GM23248 (cell line): ENCODE results near the gene KRTAP25-1. TPM values are rescaled to one million over a fixed set of nuclear protein-coding genes. Genes with fewer than 3 reads are reported as not detected.

Source experiments
- DNase-seq: peaks from one replicate; pipeline ENCODE4 v3.0.0-alpha.2; 2015
- H2AFZ ChIP-seq: fragments of 200-600 bp; sonication (generic); 2 replicates; pipeline ENCODE4 v1.6.1; 2016; ENCODE audit warnings: antibody characterized with exemption
- H3F3A ChIP-seq: fragments of 200-600 bp; sonication (generic); 2 replicates; pipeline ENCODE4 v1.6.1; 2016; ENCODE audit warnings: mild to moderate bottlenecking, antibody characterized with exemption, mixed run types; ENCODE audit not compliant: insufficient read depth
- H3K27ac ChIP-seq: fragments of 200-600 bp; sonication (generic); 2 replicates; pipeline ENCODE4 v1.5.1; 2016; ENCODE audit warnings: mild to moderate bottlenecking
- H3K27me3 ChIP-seq: fragments of 200-600 bp; sonication (generic); replicated peaks from 2 replicates; pipeline ENCODE4 v1.6.1; 2016; ENCODE audit warnings: mild to moderate bottlenecking; ENCODE audit not compliant: insufficient read depth
- H3K36me3 ChIP-seq: fragments of 200-600 bp; sonication (generic); 2 replicates; pipeline ENCODE4 v1.6.1; 2016; ENCODE audit warnings: low read depth, mild to moderate bottlenecking
- H3K4me1 ChIP-seq: fragments of 200-600 bp; sonication (generic); 2 replicates; pipeline ENCODE4 v1.6.1; 2016; ENCODE audit warnings: mild to moderate bottlenecking; ENCODE audit not compliant: insufficient read depth
- H3K4me2 ChIP-seq: fragments of 200-600 bp; sonication (generic); one replicate; pipeline ENCODE4 v1.6.1; 2016; ENCODE audit warnings: mild to moderate bottlenecking; ENCODE audit not compliant: unreplicated experiment
- H3K4me3 ChIP-seq: fragments of 200-600 bp; sonication (generic); 2 replicates; pipeline ENCODE4 v1.5.1; 2016; ENCODE audit warnings: mild to moderate bottlenecking
- H3K79me2 ChIP-seq: fragments of 200-600 bp; sonication (generic); 2 replicates; pipeline ENCODE4 v1.6.1; 2016; ENCODE audit warnings: mild to moderate bottlenecking; ENCODE audit not compliant: insufficient read depth
- H3K9ac ChIP-seq: fragments of 200-600 bp; sonication (generic); 2 replicates; pipeline ENCODE4 v1.6.1; 2016; ENCODE audit warnings: mild to moderate bottlenecking
- H3K9me2 ChIP-seq: fragments of 200-600 bp; sonication (generic); 2 replicates; pipeline ENCODE4 v1.6.1; 2016; ENCODE audit warnings: mixed run types, mild to moderate bottlenecking, moderate library complexity; ENCODE audit not compliant: insufficient read depth
- H3K9me3 ChIP-seq: fragments of 200-600 bp; sonication (generic); one replicate; pipeline ENCODE4 v1.6.1; 2017; ENCODE audit warnings: low read depth
- H4K20me1 ChIP-seq: fragments of 200-600 bp; sonication (generic); 2 replicates; pipeline ENCODE4 v1.6.0; 2016; ENCODE audit not compliant: insufficient read depth
- EZH2 ChIP-seq: fragments of 200-600 bp; sonication (generic); IDR thresholded peaks from 2 replicates; pipeline ENCODE4 v1.6.1; 2018; ENCODE audit warnings: antibody characterized with exemption, mild to moderate bottlenecking; ENCODE audit not compliant: insufficient read depth, poor library complexity, severe bottlenecking
- EZH2phosphoT487 ChIP-seq: fragments of 200-600 bp; sonication (generic); IDR thresholded peaks from 2 replicates; pipeline ENCODE4 v1.6.1; 2018; ENCODE audit warnings: antibody characterized with exemption, moderate library complexity, mild to moderate bottlenecking, low read depth; ENCODE audit not compliant: insufficient read depth
- WGBS, 2 experiments: methylation state at CpG; one replicate each; pipeline ENCODE4 v1.1.6; 2015 to 2017; ENCODE audit warnings: low lambda C conversion rate in 2 of 2, low coverage in 1 of 2; ENCODE audit errors: missing lambda C conversion rate in 2 of 2; 5-methylcytosine and 5-hydroxymethylcytosine counted together
- in situ Hi-C: fragments of 300-500 bp; cut with MboI; formaldehyde crosslinking; loops from 2 replicates; pipeline ENCODE4 v1.15.0; 2020
- polyA plus RNA-seq: library from polyadenylated mRNA; unstranded; fragments of >200 nt; fragmentation: Nextera tagmentation; extraction: Ambion mirVana; gene quantifications from 2 replicates; pipeline ENCODE4 v1.2.1, GENCODE V29; 2016
- total RNA-seq: library from RNA; depleted of rRNA; stranded (reverse); fragments of >200 nt; shearing (Covaris generic); gene quantifications from 2 replicates; pipeline ENCODE4 v1.2.3, GENCODE V29; 2014; rRNA removed

The KRTAP25-1 gene
- total RNA-seq = not detected in 2 replicates
- polyA plus RNA-seq = not detected in 2 replicates

- TF ChIP-seq EZH2 (no peak), EZH2phosphoT487 (no peak)
- no peaks in the 10 kb centered on the region for H3K9me3 ChIP-seq
- no peak within 1 kb of the TSS for H3K9ac ChIP-seq
- in situ Hi-C loops = no loop called here
- no peaks in the 10 kb centered on the region for H3K27me3 ChIP-seq
- H3F3A ChIP-seq = no peaks in the 10 kb centered on the region
- no peak within 1 kb of the TSS for H2AFZ ChIP-seq
- H3K36me3 ChIP-seq = no peaks in the 10 kb centered on the region
- H3K4me2 ChIP-seq = no peak within 1 kb of the TSS
- no peak for DNase-seq
- no peaks in the 10 kb centered on the region for H3K4me1 ChIP-seq
- no peaks in the 10 kb centered on the region for H4K20me1 ChIP-seq
- H3K4me3 ChIP-seq = no peak within 1 kb of the TSS
- H3K27ac ChIP-seq = no peak within 1 kb of the TSS
- 0 to 5% methylated on average over 2 of the region's 2 CpGs for WGBS, 2 experiments
- H3K9me2 ChIP-seq = no peaks in the 10 kb centered on the region
- no peaks in the 10 kb centered on the region for H3K79me2 ChIP-seq
Observed at GRCh38 chr21:30289215-30289614, at the start of gene KRTAP25-1. Gene KRTAP25-1, minus strand, starts transcription at chr21:30289514. Its CDS starts 24 bp downstream, at chr21:30289490.

- Histone ChIP-seq H3F3A (no peaks in the 10 kb centered on the region), H3K36me3 (no peaks in the 10 kb centered on the region), H3K4me2 (no peak overlapping the region), H3K9ac (no peak overlapping the region), H2AFZ (no peak overlapping the region), H3K9me3 (no peaks in the 10 kb centered on the region), H3K27ac (no peak overlapping the region), H3K4me1 (no peaks in the 10 kb centered on the region), H3K27me3 (no peaks in the 10 kb centered on the region), H3K79me2 (no peaks in the 10 kb centered on the region), H3K4me3 (no peak overlapping the region), H3K9me2 (no peaks in the 10 kb centered on the region), H4K20me1 (no peaks in the 10 kb centered on the region)
- TF ChIP-seq EZH2phosphoT487 (no peak), EZH2 (no peak)
- in situ Hi-C loops = no loop called here
- WGBS, 2 experiments = 73 to 75% methylated on average over 4 of the region's 4 CpGs
- DNase-seq = no peak
Observed at GRCh38 chr21:30338717-30339116, 49.4 kb upstream of the KRTAP25-1 start.

- in situ Hi-C loops = no loop called here
- H3K9ac ChIP-seq = no peak overlapping the region
- no peak for DNase-seq
Observed at GRCh38 chr21:30337772-30338171, 48.5 kb upstream of the KRTAP25-1 start.

GRCh38 chr21:30337276-30337744, 48.0 kb upstream of the KRTAP25-1 start, which contains the start of gene KRTAP27-1:
Gene KRTAP27-1, minus strand, starts transcription at chr21:30337694. Its CDS starts 26 bp downstream, at chr21:30337668.
- H3K4me2 ChIP-seq = no peak within 1 kb of the TSS
- in situ Hi-C loops = no loop called here

More at GRCh38 chr21:30337772-30338171, 48.5 kb upstream of the KRTAP25-1 start:
- H3K27ac ChIP-seq = no peak overlapping the region
- TF ChIP-seq EZH2phosphoT487 = no peak
- no peak for TF ChIP-seq EZH2
- H3K4me2 ChIP-seq = no peak overlapping the region
- H3K36me3 ChIP-seq = no peaks in the 10 kb centered on the region
- H3K9me3 ChIP-seq = no peaks in the 10 kb centered on the region
- H3K4me3 ChIP-seq = no peak overlapping the region
- no peak overlapping the region for H2AFZ ChIP-seq
- H3K4me1 ChIP-seq = no peaks in the 10 kb centered on the region
- H3K9me2 ChIP-seq = no peaks in the 10 kb centered on the region
- no peaks in the 10 kb centered on the region for H4K20me1 ChIP-seq
- no peaks in the 10 kb centered on the region for H3K27me3 ChIP-seq
- H3F3A ChIP-seq = no peaks in the 10 kb centered on the region
- H3K79me2 ChIP-seq = no peaks in the 10 kb centered on the region

GRCh38 chr21:30336596-30336995, 47.3 kb upstream of the KRTAP25-1 start:
- no peak overlapping the region for H3K27ac ChIP-seq
- H3K4me2 ChIP-seq = no peak overlapping the region
- H3K9me2 ChIP-seq = no peaks in the 10 kb centered on the region
- H3F3A ChIP-seq = no peaks in the 10 kb centered on the region
- H3K9me3 ChIP-seq = no peaks in the 10 kb centered on the region
- no peaks in the 10 kb centered on the region for H4K20me1 ChIP-seq
- no peak for TF ChIP-seq EZH2phosphoT487
- TF ChIP-seq EZH2 = no peak
- in situ Hi-C loops = no loop called here
- H2AFZ ChIP-seq = no peak overlapping the region
- no peaks in the 10 kb centered on the region for H3K27me3 ChIP-seq
- H3K4me1 ChIP-seq = no peaks in the 10 kb centered on the region
- DNase-seq = peak; percentile 44
- H3K4me3 ChIP-seq = no peak overlapping the region
- H3K79me2 ChIP-seq = no peaks in the 10 kb centered on the region
- no peak overlapping the region for H3K9ac ChIP-seq
- WGBS, 2 experiments = 14 to 15% methylated on average over 2 of the region's 2 CpGs
- H3K36me3 ChIP-seq = no peaks in the 10 kb centered on the region

More at GRCh38 chr21:30337276-30337744, 48.0 kb upstream of the KRTAP25-1 start, which contains the start of gene KRTAP27-1:
- Histone ChIP-seq H2AFZ (no peak within 1 kb of the TSS), H3K4me1 (no peaks in the 10 kb centered on the region), H3K9me3 (no peaks in the 10 kb centered on the region), H3K9me2 (no peaks in the 10 kb centered on the region), H3K36me3 (no peaks in the 10 kb centered on the region), H3K27ac (no peak within 1 kb of the TSS), H3K79me2 (no peaks in the 10 kb centered on the region), H4K20me1 (no peaks in the 10 kb centered on the region), H3K9ac (no peak within 1 kb of the TSS), H3K4me3 (no peak within 1 kb of the TSS), H3K27me3 (no peaks in the 10 kb centered on the region), H3F3A (no peaks in the 10 kb centered on the region)
- no peak for DNase-seq
- WGBS, 2 experiments = 48 to 53% methylated on average over 6 of the region's 6 CpGs
- no peak for TF ChIP-seq EZH2
- no peak for TF ChIP-seq EZH2phosphoT487
